HCT116 (cell line): ENCODE measurements around the gene OR10K2. TPM values are rescaled to one million over a fixed set of nuclear protein-coding genes. Genes with fewer than 3 reads are reported as not detected.

Experiments
- ATAC-seq: fragments of 200-7000 bp; cut with Tn5 transposase; 2 replicates; pipeline ENCODE4 v1.9.1; 2020; ENCODE audit warnings: mild to moderate bottlenecking, moderate library complexity
- BruUV-seq: library from RNA; stranded (reverse); fragments of 400-500 nt; replicated peaks from 2 replicates; lab custom pipeline; 2021; lab: Mats Ljungman, UMichigan
- CTCF ChIA-PET: fragments of 300-600 bp; sonication (Branson Sonifier 250); formaldehyde crosslinking; loops from one replicate; lab custom pipeline; 2021; ENCODE audit warnings: antibody characterized with exemption; lab: Charles Lee
- POLR2A ChIA-PET: fragments of 300-600, 350-600 bp; sonication (Branson Sonifier 250); formaldehyde crosslinking; loops from one replicate; lab custom pipeline; 2021; ENCODE audit warnings: antibody characterized with exemption; lab: Charles Lee
- RAD21 ChIA-PET, 2 experiments: fragments of 300-600 bp; sonication (Branson Sonifier 250); formaldehyde crosslinking; loops; one replicate each; lab custom pipeline; 2023; ENCODE audit warnings: low total read pairs in 2 of 2; ENCODE audit not compliant: uncharacterized antibody in 2 of 2, unreplicated experiment in 2 of 2, low non-redundant PET in 1 of 2; lab: Charles Lee
- DNase-seq: peaks from one replicate; pipeline ENCODE4 v3.0.0-alpha.2; 2010; ENCODE audit warnings: low read depth, low spot score
- H2AFZ ChIP-seq: fragments of 200-600 bp; shearing (Covaris generic), sonication (generic); 2 replicates; pipeline ENCODE4 v1.6.1; 2017; ENCODE audit warnings: low read depth, mixed run types, mixed read lengths, antibody characterized with exemption, low read length; ENCODE audit not compliant: poor library complexity, severe bottlenecking
- H3K27ac ChIP-seq: 2 replicates; pipeline ENCODE4 v1.5.1; 2012; ENCODE audit warnings: low read depth, low read length
- H3K27me3 ChIP-seq: fragments of 200-600 bp; sonication (generic); 2 replicates; pipeline ENCODE4 v1.6.1; 2016; ENCODE audit warnings: mixed run types, low read length, mixed read lengths; ENCODE audit not compliant: insufficient read depth
- H3K36me3 ChIP-seq, 2 experiments: fragments of 200-500 bp in 1 of 2; fragments of 200-600 bp in 1 of 2; sonication (Bioruptor generic) in 1 of 2; sonication (generic) in 1 of 2; 2 replicates each; pipeline versions ENCODE4 v1.5.1 to v1.6.1; 2014 to 2016; ENCODE audit warnings: low read length in 2 of 2, inconsistent platforms in 1 of 2, mixed read lengths in 1 of 2, mixed run types in 1 of 2; ENCODE audit not compliant: insufficient read depth in 2 of 2, control insufficient read depth in 1 of 2
- H3K4me1 ChIP-seq, 2 experiments: fragments of 200-600 bp in 1 of 2; sonication (generic) in 1 of 2; 2 replicates each; pipeline versions ENCODE4 v1.5.1 to v1.6.1; 2012 to 2017; ENCODE audit warnings: low read length in 2 of 2, inconsistent platforms in 1 of 2, mild to moderate bottlenecking in 1 of 2, mixed read lengths in 1 of 2, mixed run types in 1 of 2, moderate library complexity in 1 of 2; ENCODE audit not compliant: insufficient read depth in 2 of 2, control insufficient read depth in 1 of 2
- H3K4me2 ChIP-seq: fragments of 200-600 bp; sonication (generic); 2 replicates; pipeline ENCODE4 v1.6.1; 2017; ENCODE audit warnings: mixed run types, low read length, mixed read lengths
- H3K4me3 ChIP-seq, 2 experiments: fragments of 200-600 bp in 1 of 2; sonication (generic) in 1 of 2; replicated peaks in 1 of 2; 2 replicates each; pipeline ENCODE4 v1.5.1; 2011 to 2016; ENCODE audit warnings: low read length in 2 of 2, control low read depth in 1 of 2, low read depth in 1 of 2, mild to moderate bottlenecking in 1 of 2, mixed read lengths in 1 of 2, mixed run types in 1 of 2
- H3K79me2 ChIP-seq: fragments of 200-600 bp; sonication (generic); 2 replicates; pipeline ENCODE4 v1.6.1; 2017; ENCODE audit warnings: mild to moderate bottlenecking, mixed run types, low read length, moderate library complexity, mixed read lengths; ENCODE audit not compliant: insufficient read depth
- H3K9ac ChIP-seq: fragments of 200-600 bp; sonication (generic); 2 replicates; pipeline ENCODE4 v1.6.1; 2016; ENCODE audit warnings: low read length, mixed read lengths
- H3K9me2 ChIP-seq: fragments of 200-600 bp; sonication (generic), shearing (Covaris generic); 2 replicates; pipeline ENCODE4 v1.6.1; 2017; ENCODE audit warnings: mixed run types, mild to moderate bottlenecking, moderate library complexity; ENCODE audit not compliant: insufficient read depth
- H3K9me3 ChIP-seq, 2 experiments: fragments of 200-500 bp in 1 of 2; fragments of 200-600 bp in 1 of 2; sonication (Bioruptor generic) in 1 of 2; sonication (generic) in 1 of 2; 2 replicates each; pipeline ENCODE4 v1.6.1; 2014 to 2017; ENCODE audit warnings: low read length in 2 of 2, mixed read lengths in 2 of 2, inconsistent platforms in 1 of 2, low read depth in 1 of 2, mild to moderate bottlenecking in 1 of 2, mixed run types in 1 of 2, moderate library complexity in 1 of 2; ENCODE audit not compliant: control insufficient read depth in 1 of 2, insufficient read depth in 1 of 2
- H4K20me1 ChIP-seq: fragments of 200-600 bp; sonication (generic), shearing (Covaris generic); 2 replicates; pipeline ENCODE4 v1.6.1; 2017; ENCODE audit warnings: mixed run types, mild to moderate bottlenecking, moderate library complexity; ENCODE audit not compliant: insufficient read depth
- ATF3 ChIP-seq: IDR thresholded peaks from 2 replicates; pipeline ENCODE4 v1.6.1; 2012
- CEBPB ChIP-seq: IDR thresholded peaks from 2 replicates; pipeline ENCODE4 v1.6.1; 2012; ENCODE audit warnings: low read depth
- EGR1 ChIP-seq: IDR thresholded peaks from 2 replicates; pipeline ENCODE4 v1.6.1; 2012; ENCODE audit warnings: low read depth
- ELF1 ChIP-seq: IDR thresholded peaks from 2 replicates; pipeline ENCODE4 v1.6.1; 2012; ENCODE audit warnings: low read depth, borderline replicate concordance
- EZH2 ChIP-seq: fragments of 200-600 bp; sonication (generic); IDR thresholded peaks from 2 replicates; pipeline ENCODE4 v1.6.1; 2017; ENCODE audit warnings: antibody characterized with exemption, mixed run types
- FOSL1 ChIP-seq: IDR thresholded peaks from 2 replicates; pipeline ENCODE4 v1.6.1; 2012; ENCODE audit warnings: low read depth
- JUND ChIP-seq: IDR thresholded peaks from 2 replicates; pipeline ENCODE4 v1.6.1; 2012
- POLR2A ChIP-seq: IDR thresholded peaks from 2 replicates; pipeline ENCODE4 v1.7.0; 2011; ENCODE audit warnings: borderline replicate concordance; ENCODE audit not compliant: insufficient read depth, insufficient read length; ENCODE audit errors: extremely low read depth
- RAD21 ChIP-seq: IDR thresholded peaks from 2 replicates; pipeline ENCODE4 v1.6.1; 2012; ENCODE audit warnings: low read depth, mild to moderate bottlenecking
- SIN3A ChIP-seq: IDR thresholded peaks from 2 replicates; pipeline ENCODE4 v1.6.1; 2012; ENCODE audit warnings: low read depth
- SP1 ChIP-seq: IDR thresholded peaks from 2 replicates; pipeline ENCODE4 v1.6.1; 2012; ENCODE audit warnings: low read depth
- SRF ChIP-seq: IDR thresholded peaks from 2 replicates; pipeline ENCODE4 v1.6.1; 2012; ENCODE audit warnings: low read depth
- ZFX ChIP-seq: fragments of 450-650 bp; IDR thresholded peaks from 2 replicates; pipeline ENCODE4 v1.6.1; 2017
- ZNF274 ChIP-seq: fragments of 200-500 bp; sonication (Bioruptor generic); IDR thresholded peaks from 2 replicates; pipeline ENCODE4 v1.6.1; 2014; ENCODE audit warnings: mild to moderate bottlenecking, low read depth, low read length, inconsistent platforms
- intact Hi-C: fragments of 100-400 bp; cut with micrococcal nuclease; formaldehyde crosslinking; loops from 2 replicates; pipeline ENCODE4 v1.10.0; 2022
- total RNA-seq: library from RNA; stranded (reverse); gene quantifications from one replicate; pipeline ENCODE4 v1.2.1, GENCODE V29; 2021; ENCODE audit not compliant: unreplicated experiment
- TF ChIP-seq, protein P1 (sequence below): IDR thresholded peaks from 2 replicates; pipeline ENCODE4 v1.6.1; 2012
- TF ChIP-seq, protein P2 (sequence below): IDR thresholded peaks from 2 replicates; pipeline ENCODE4 v1.6.1; 2011; ENCODE audit warnings: mild to moderate bottlenecking, low read length, moderate library complexity; ENCODE audit not compliant: insufficient replicate concordance; ENCODE audit errors: extremely low read depth
- TF ChIP-seq, protein P3 (sequence below), 3 experiments: fragments of 200-600 bp in 1 of 3; sonication (generic) in 1 of 3; IDR thresholded peaks in 2 of 3; conservative IDR thresholded peaks in 1 of 3; 2 replicates each; pipeline ENCODE4 v1.5.1; 2012 to 2017; ENCODE audit warnings: low read depth in 2 of 3, low read length in 2 of 3, antibody characterized with exemption in 1 of 3, borderline replicate concordance in 1 of 3, control low read depth in 1 of 3, mild to moderate bottlenecking in 1 of 3, mixed read lengths in 1 of 3, mixed run types in 1 of 3, moderate library complexity in 1 of 3; ENCODE audit not compliant: insufficient read depth in 1 of 3

The OR10K2 gene
- total RNA-seq, 1 experiment from 2014 or later: not detected

DNA sequence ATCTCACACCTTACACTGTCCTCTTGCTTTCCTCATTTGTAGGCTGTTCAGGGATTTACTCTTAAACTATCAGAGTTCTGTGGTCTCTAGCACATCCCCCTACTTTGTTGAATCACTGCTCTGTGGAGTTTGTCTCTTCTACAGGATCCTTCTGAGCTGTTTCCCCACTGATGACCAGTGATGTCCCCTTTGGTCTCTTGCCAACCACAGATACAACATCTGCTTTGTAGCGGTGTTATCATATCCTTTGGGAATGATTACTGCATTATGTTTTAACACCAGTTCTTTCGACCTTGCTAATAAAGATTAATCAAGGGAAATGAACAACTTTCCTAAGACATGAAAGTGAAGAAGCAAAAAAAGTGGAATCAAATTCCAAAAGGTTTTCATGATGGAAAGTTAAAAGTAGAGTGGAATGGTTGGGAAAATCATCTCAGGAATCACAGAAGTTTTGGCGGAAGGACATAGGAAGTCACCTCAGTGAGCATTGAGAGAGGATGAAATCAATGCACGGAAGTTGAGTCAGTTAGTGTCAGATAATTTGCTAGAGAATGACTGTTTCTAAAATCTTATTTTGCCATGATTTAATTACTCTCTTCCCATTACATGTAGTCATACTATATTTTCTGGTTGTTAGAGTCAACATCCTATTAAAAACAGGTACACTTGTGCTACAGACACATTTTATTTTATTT lies 11.2 kb downstream of the OR10K2 start:
- Histone ChIP-seq H3K27me3 (no peaks in the 10 kb centered on the region), H3K4me3 (no peak overlapping the region), H4K20me1 (no peaks in the 10 kb centered on the region), H3K9me2 (no peaks in the 10 kb centered on the region), H3K4me1 (no peaks in the 10 kb centered on the region), H3K36me3 (no peaks in the 10 kb centered on the region), H2AFZ (no peak overlapping the region)
- POLR2A ChIA-PET: no interaction called here
- CTCF ChIA-PET: no interaction called here
- DNase-seq: no peak
- no TSS peak for BruUV-seq
- intact Hi-C loops: no loop called here
- RAD21 ChIA-PET: no interaction called here
- TF ChIP-seq RAD21: no peak
- no peak for TF ChIP-seq ZFX
- TF ChIP-seq ZNF274: no peak
- TF ChIP-seq, protein P1, sequence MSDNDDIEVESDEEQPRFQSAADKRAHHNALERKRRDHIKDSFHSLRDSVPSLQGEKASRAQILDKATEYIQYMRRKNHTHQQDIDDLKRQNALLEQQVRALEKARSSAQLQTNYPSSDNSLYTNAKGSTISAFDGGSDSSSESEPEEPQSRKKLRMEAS: no peak
- TF ChIP-seq SRF: no peak
- TF ChIP-seq ELF1: no peak
- TF ChIP-seq EZH2: no peak
- TF ChIP-seq, all 23 proteins: peak for 0
- Histone ChIP-seq H3K79me2 (no peaks in the 10 kb centered on the region), H3K9ac (no peak overlapping the region), H3K9me3 (no peaks in the 10 kb centered on the region), H3K4me2 (no peak overlapping the region), H3K27ac (no peak overlapping the region)
- ATAC-seq: no peak

DNA sequence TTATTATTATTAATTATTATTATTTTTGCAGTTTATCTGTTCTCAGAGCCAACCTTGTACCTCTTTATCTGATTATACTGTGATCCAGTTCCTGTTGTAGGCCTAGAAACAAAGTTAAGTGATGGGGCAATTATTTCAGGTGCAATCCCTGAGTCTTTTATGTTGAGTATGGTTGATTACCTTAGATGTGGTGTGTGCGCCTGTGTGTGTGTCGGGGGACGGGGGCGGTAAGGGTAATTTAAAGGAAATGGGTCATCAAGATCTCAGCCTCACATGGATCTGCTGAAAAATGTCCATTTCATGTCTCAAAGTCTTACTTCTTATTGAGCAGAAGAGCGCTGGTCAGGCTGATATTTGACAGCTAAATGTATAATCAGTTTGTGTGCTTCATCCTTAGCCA lies 18.9 kb downstream of the OR10K2 start:
- intact Hi-C loops: no loop called here
- POLR2A ChIA-PET: no interaction called here
- Histone ChIP-seq H3K4me2 (no peak overlapping the region), H3K27ac (no peak overlapping the region), H3K79me2 (no peaks in the 10 kb centered on the region), H3K36me3 (no peaks in the 10 kb centered on the region), H3K9me3 (no peaks in the 10 kb centered on the region), H3K4me1 (no peaks in the 10 kb centered on the region), H3K27me3 (no peaks in the 10 kb centered on the region), H4K20me1 (no peaks in the 10 kb centered on the region), H3K9ac (no peak overlapping the region), H2AFZ (no peak overlapping the region), H3K4me3 (no peak overlapping the region), H3K9me2 (no peaks in the 10 kb centered on the region)
- no peak for TF ChIP-seq CEBPB
- no peak for TF ChIP-seq ZFX
- TF ChIP-seq, protein P2, sequence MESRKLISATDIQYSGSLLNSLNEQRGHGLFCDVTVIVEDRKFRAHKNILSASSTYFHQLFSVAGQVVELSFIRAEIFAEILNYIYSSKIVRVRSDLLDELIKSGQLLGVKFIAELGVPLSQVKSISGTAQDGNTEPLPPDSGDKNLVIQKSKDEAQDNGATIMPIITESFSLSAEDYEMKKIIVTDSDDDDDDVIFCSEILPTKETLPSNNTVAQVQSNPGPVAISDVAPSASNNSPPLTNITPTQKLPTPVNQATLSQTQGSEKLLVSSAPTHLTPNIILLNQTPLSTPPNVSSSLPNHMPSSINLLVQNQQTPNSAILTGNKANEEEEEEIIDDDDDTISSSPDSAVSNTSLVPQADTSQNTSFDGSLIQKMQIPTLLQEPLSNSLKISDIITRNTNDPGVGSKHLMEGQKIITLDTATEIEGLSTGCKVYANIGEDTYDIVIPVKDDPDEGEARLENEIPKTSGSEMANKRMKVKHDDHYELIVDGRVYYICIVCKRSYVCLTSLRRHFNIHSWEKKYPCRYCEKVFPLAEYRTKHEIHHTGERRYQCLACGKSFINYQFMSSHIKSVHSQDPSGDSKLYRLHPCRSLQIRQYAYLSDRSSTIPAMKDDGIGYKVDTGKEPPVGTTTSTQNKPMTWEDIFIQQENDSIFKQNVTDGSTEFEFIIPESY: no peak
- TF ChIP-seq, protein P1: no peak
- TF ChIP-seq EGR1: no peak
- no peak for TF ChIP-seq FOSL1
- TF ChIP-seq, protein P3, sequence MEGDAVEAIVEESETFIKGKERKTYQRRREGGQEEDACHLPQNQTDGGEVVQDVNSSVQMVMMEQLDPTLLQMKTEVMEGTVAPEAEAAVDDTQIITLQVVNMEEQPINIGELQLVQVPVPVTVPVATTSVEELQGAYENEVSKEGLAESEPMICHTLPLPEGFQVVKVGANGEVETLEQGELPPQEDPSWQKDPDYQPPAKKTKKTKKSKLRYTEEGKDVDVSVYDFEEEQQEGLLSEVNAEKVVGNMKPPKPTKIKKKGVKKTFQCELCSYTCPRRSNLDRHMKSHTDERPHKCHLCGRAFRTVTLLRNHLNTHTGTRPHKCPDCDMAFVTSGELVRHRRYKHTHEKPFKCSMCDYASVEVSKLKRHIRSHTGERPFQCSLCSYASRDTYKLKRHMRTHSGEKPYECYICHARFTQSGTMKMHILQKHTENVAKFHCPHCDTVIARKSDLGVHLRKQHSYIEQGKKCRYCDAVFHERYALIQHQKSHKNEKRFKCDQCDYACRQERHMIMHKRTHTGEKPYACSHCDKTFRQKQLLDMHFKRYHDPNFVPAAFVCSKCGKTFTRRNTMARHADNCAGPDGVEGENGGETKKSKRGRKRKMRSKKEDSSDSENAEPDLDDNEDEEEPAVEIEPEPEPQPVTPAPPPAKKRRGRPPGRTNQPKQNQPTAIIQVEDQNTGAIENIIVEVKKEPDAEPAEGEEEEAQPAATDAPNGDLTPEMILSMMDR (IDR thresholded peaks at IDR 0.05 in 2 of 3, conservative IDR thresholded peaks at IDR 0.05 in 1 of 3; ENCODE audit: borderline replicate concordance in 1 of 3, insufficient read depth in 1 of 3, low read depth in 2 of 3, low read length in 2 of 3): no peak
- TF ChIP-seq RAD21: no peak
- TF ChIP-seq POLR2A: no peak
- TF ChIP-seq SP1: no peak
- no peak for TF ChIP-seq ATF3
- TF ChIP-seq JUND: no peak
- no peak for TF ChIP-seq SIN3A
- DNase-seq: no peak
- RAD21 ChIA-PET: no interaction called here
- BruUV-seq: no TSS peak
- CTCF ChIA-PET: no interaction called here
- ATAC-seq: no peak
